MCF 10A (cell line): Measurements from ENCODE around the gene BCHE. TPM values are rescaled to one million over a fixed set of nuclear protein-coding genes. Genes with fewer than 3 reads are reported as not detected.

Experiments used
- BruUV-seq: library from RNA; stranded (reverse); fragments of 400-500 nt; replicated peaks from 2 replicates; lab custom pipeline; 2021; lab: Mats Ljungman, UMichigan
- CTCF ChIA-PET: fragments of 300-600 bp; sonication (Branson Sonifier 250); formaldehyde crosslinking; extraction: SDS; loops from one replicate; lab custom pipeline; 2021; ENCODE audit warnings: antibody characterized with exemption, inconsistent platforms; lab: Yijun Ruan, JAX
- POLR2A ChIA-PET: fragments of 300-600, 350-650 bp; sonication (Branson Sonifier 250); formaldehyde crosslinking; extraction: SDS; loops from one replicate; lab custom pipeline; 2020; ENCODE audit warnings: antibody characterized with exemption, inconsistent platforms; lab: Yijun Ruan, JAX
- DNase-seq: peaks from one replicate; pipeline ENCODE4 v3.0.0-alpha.2; 2018; ENCODE audit not compliant: unreplicated experiment
- H3K27ac Mint-ChIP-seq: one replicate; pipeline ENCODE4 v1.8.0; 2022; ENCODE audit warnings: mild to moderate bottlenecking, low read depth, mixed read lengths; ENCODE audit not compliant: unreplicated experiment
- H3K27me3 Mint-ChIP-seq: one replicate; pipeline ENCODE4 v1.8.0; 2022; ENCODE audit warnings: mixed read lengths; ENCODE audit not compliant: insufficient read depth, unreplicated experiment
- H3K36me3 Mint-ChIP-seq: one replicate; pipeline ENCODE4 v1.8.0; 2022; ENCODE audit warnings: mild to moderate bottlenecking, moderate library complexity, mixed read lengths; ENCODE audit not compliant: insufficient read depth, unreplicated experiment
- H3K4me1 Mint-ChIP-seq: one replicate; pipeline ENCODE4 v1.8.0; 2022; ENCODE audit warnings: mixed read lengths; ENCODE audit not compliant: insufficient read depth, unreplicated experiment
- H3K4me3 Mint-ChIP-seq: one replicate; pipeline ENCODE4 v1.8.0; 2022; ENCODE audit warnings: mild to moderate bottlenecking, moderate library complexity, mixed read lengths; ENCODE audit not compliant: unreplicated experiment
- H3K9me3 Mint-ChIP-seq: one replicate; pipeline ENCODE4 v1.8.0; 2022; ENCODE audit warnings: mixed read lengths; ENCODE audit not compliant: unreplicated experiment
- CTCF ChIP-seq: fragments of 200-600 bp; IDR thresholded peaks from one replicate; pipeline ENCODE4 v1.8.0; 2022; ENCODE audit warnings: antibody characterized with exemption, mild to moderate bottlenecking; ENCODE audit not compliant: unreplicated experiment
- intact Hi-C: fragments of 100-400 bp; cut with micrococcal nuclease; formaldehyde crosslinking; loops from 2 replicates; pipeline ENCODE4 v1.14.1; 2022
- total RNA-seq: library from RNA; stranded (reverse); gene quantifications from 2 replicates; pipeline ENCODE4 v1.2.3, GENCODE V29; 2022

Gene BCHE
- total RNA-seq, 1 experiment from 2014 or later, result not detected

- H3K27me3 Mint-ChIP-seq, result no peaks in the 10 kb centered on the region
- DNase-seq, result no peak
- no peak overlapping the region for H3K27ac Mint-ChIP-seq
- CTCF ChIA-PET, result no interaction called here
- H3K4me1 Mint-ChIP-seq, result no peaks in the 10 kb centered on the region
- H3K4me3 Mint-ChIP-seq, result no peak overlapping the region
- TF ChIP-seq CTCF, result no peak
- no TSS peak for BruUV-seq
- H3K9me3 Mint-ChIP-seq, result no peaks in the 10 kb centered on the region
- POLR2A ChIA-PET, result no interaction called here
- intact Hi-C loops, result no loop called here
- H3K36me3 Mint-ChIP-seq, result no peaks in the 10 kb centered on the region
Observed at GRCh38 chr3:165775824-165776223, 61.4 kb downstream of the BCHE start.

GRCh38 chr3:165770781-165771180, 66.4 kb downstream of the BCHE start:
- intact Hi-C loops, result no loop called here
- Mint-ChIP-seq H3K27me3 (no peaks in the 10 kb centered on the region), H3K4me3 (no peak overlapping the region), H3K4me1 (no peaks in the 10 kb centered on the region), H3K36me3 (no peaks in the 10 kb centered on the region), H3K9me3 (no peaks in the 10 kb centered on the region), H3K27ac (no peak overlapping the region)
- TF ChIP-seq CTCF, result no peak
- BruUV-seq, result no TSS peak
- no peak for DNase-seq
- ChIA-PET POLR2A (no interaction called here), CTCF (no interaction called here)

- no TSS peak for BruUV-seq
- no peaks in the 10 kb centered on the region for H3K4me1 Mint-ChIP-seq
- no peak for DNase-seq
- TF ChIP-seq CTCF, result no peak
- intact Hi-C loops, result no loop called here
- H3K4me3 Mint-ChIP-seq, result no peak overlapping the region
- ChIA-PET CTCF (no interaction called here), POLR2A (no interaction called here)
- H3K9me3 Mint-ChIP-seq, result peaks cover 15% of the 10 kb centered on the region
- no peak overlapping the region for H3K27ac Mint-ChIP-seq
- H3K27me3 Mint-ChIP-seq, result no peaks in the 10 kb centered on the region
- H3K36me3 Mint-ChIP-seq, result peaks cover 4% of the 10 kb centered on the region
Observed at GRCh38 chr3:165768680-165769079, 68.5 kb downstream of the BCHE start.

- Mint-ChIP-seq H3K4me3 (no peak overlapping the region), H3K9me3 (peaks cover 8% of the 10 kb centered on the region), H3K36me3 (peaks cover 7% of the 10 kb centered on the region), H3K27me3 (no peaks in the 10 kb centered on the region), H3K4me1 (peaks cover 16% of the 10 kb centered on the region), H3K27ac (no peak overlapping the region)
- intact Hi-C loops, result no loop called here
- no peak for TF ChIP-seq CTCF
- CTCF ChIA-PET, result no interaction called here
- no peak for DNase-seq
- BruUV-seq, result no TSS peak
- POLR2A ChIA-PET, result no interaction called here
Observed at GRCh38 chr3:165759041-165759440, 78.2 kb downstream of the BCHE start.
